H1 (cell line): ENCODE data around the gene WRAP73. TPM values are rescaled to one million over a fixed set of nuclear protein-coding genes. Genes with fewer than 3 reads are reported as not detected.

Source experiments
- CTCF ChIA-PET: fragments of 300-600 bp; sonication (Branson Sonifier 250); formaldehyde crosslinking; loops from one replicate; lab custom pipeline; 2021; ENCODE audit not compliant: partially characterized antibody; lab: Charles Lee
- POLR2A ChIA-PET: fragments of 300-600 bp; sonication (Branson Sonifier 250); formaldehyde crosslinking; loops from one replicate; lab custom pipeline; 2021; ENCODE audit warnings: inconsistent platforms; ENCODE audit not compliant: partially characterized antibody; lab: Charles Lee
- DNase-seq, 2 experiments: peaks; one replicate each; pipeline versions ENCODE4 v3.0.0 to v3.0.0-alpha.2; 2010 to 2022; ENCODE audit warnings: low spot score in 2 of 2, low read depth in 1 of 2, mixed read lengths in 1 of 2
- FAIRE-seq: peaks from 2 replicates; lab custom pipeline; 2011; peaks lifted over from hg19 to GRCh38; lab: Jason Lieb, UNC
- H2AFZ ChIP-seq: 2 replicates; pipeline ENCODE4 v1.8.1; 2012; ENCODE audit warnings: low read length, inconsistent platforms
- H2AK5ac ChIP-seq: 2 replicates; pipeline ENCODE4 v1.6.1; 2013; ENCODE audit warnings: low read depth, low read length
- H2BK120ac ChIP-seq: replicated peaks from 2 replicates; pipeline ENCODE3; 2013; ENCODE audit warnings: low read depth, low read length, inconsistent platforms
- H2BK12ac ChIP-seq: 2 replicates; pipeline ENCODE4 v1.6.1; 2013; ENCODE audit warnings: low read depth, low read length
- H2BK15ac ChIP-seq: 2 replicates; pipeline ENCODE4 v1.6.1; 2013; ENCODE audit warnings: low read length
- H2BK20ac ChIP-seq: 2 replicates; pipeline ENCODE4 v1.6.1; 2013; ENCODE audit warnings: low read length
- H2BK5ac ChIP-seq: 2 replicates; pipeline ENCODE4 v1.6.1; 2013; ENCODE audit warnings: low read depth, low read length
- H3K14ac ChIP-seq: 2 replicates; pipeline ENCODE4 v1.6.1; 2013; ENCODE audit warnings: inconsistent platforms; ENCODE audit not compliant: insufficient read length
- H3K18ac ChIP-seq: 2 replicates; pipeline ENCODE4 v1.6.1; 2013; ENCODE audit warnings: low read length; ENCODE audit errors: extremely low read depth
- H3K23ac ChIP-seq: 2 replicates; pipeline ENCODE4 v1.6.1; 2013; ENCODE audit warnings: inconsistent platforms; ENCODE audit not compliant: insufficient read length
- H3K23me2 ChIP-seq: 2 replicates; pipeline ENCODE4 v1.6.1; 2013; ENCODE audit warnings: low read depth, low read length
- H3K27ac ChIP-seq: 2 replicates; pipeline ENCODE4 v1.6.1; 2011; ENCODE audit warnings: low read depth, low read length, inconsistent platforms
- H3K27me3 ChIP-seq, 4 experiments: replicated peaks in 1 of 4; 1 replicate in 1 of 4; 2 replicates in 3 of 4; pipeline versions ENCODE4 v1.6.1 to v1.8.1; 2011 to 2013; ENCODE audit warnings: low read length in 3 of 4, mild to moderate bottlenecking in 3 of 4, inconsistent platforms in 2 of 4, mixed read lengths in 2 of 4, moderate library complexity in 1 of 4; ENCODE audit not compliant: control insufficient read depth in 3 of 4, insufficient read depth in 3 of 4; ENCODE audit errors: extremely low read depth in 1 of 4
- H3K36me3 ChIP-seq, 4 experiments: 2 replicates each; pipeline versions ENCODE4 v1.6.1 to v1.8.1; 2011 to 2013; ENCODE audit warnings: mild to moderate bottlenecking in 4 of 4, low read length in 3 of 4, moderate library complexity in 2 of 4, control low read depth in 1 of 4, inconsistent platforms in 1 of 4; ENCODE audit not compliant: insufficient read depth in 4 of 4, control insufficient read depth in 2 of 4
- H3K4ac ChIP-seq: replicated peaks from 2 replicates; pipeline ENCODE3; 2013; ENCODE audit warnings: low read length, low read depth, mixed read lengths, inconsistent platforms; ENCODE audit not compliant: insufficient read length
- H3K4me1 ChIP-seq, 4 experiments: replicated peaks in 1 of 4; 1 replicate in 1 of 4; 2 replicates in 3 of 4; pipeline versions ENCODE4 v1.6.1 to v1.8.1; 2011 to 2013; ENCODE audit warnings: low read length in 3 of 4, inconsistent platforms in 2 of 4, mixed read lengths in 1 of 4; ENCODE audit not compliant: insufficient read depth in 4 of 4, control insufficient read depth in 3 of 4
- H3K4me2 ChIP-seq, 2 experiments: 2 replicates each; pipeline versions ENCODE4 v1.6.1 to v1.8.1; 2011 to 2013; ENCODE audit warnings: low read depth in 2 of 2, low read length in 2 of 2, control low read depth in 1 of 2, inconsistent platforms in 1 of 2, mild to moderate bottlenecking in 1 of 2; ENCODE audit not compliant: insufficient read depth in 1 of 2
- H3K4me3 ChIP-seq, 4 experiments: fragments of 200-600, 300-600 bp in 1 of 4; sonication (generic), shearing (Covaris generic), sonication (Bioruptor Twin) in 1 of 4; 2 replicates each; pipeline versions ENCODE4 v1.5.1 to v1.8.1; 2011 to 2016; ENCODE audit warnings: low read length in 4 of 4, low read depth in 3 of 4, control low read depth in 2 of 4, inconsistent platforms in 2 of 4, mild to moderate bottlenecking in 2 of 4, mixed read lengths in 1 of 4, moderate library complexity in 1 of 4; ENCODE audit not compliant: insufficient read depth in 2 of 4; ENCODE audit errors: extremely low read depth in 1 of 4
- H3K56ac ChIP-seq: replicated peaks from 2 replicates; pipeline ENCODE3; 2013; ENCODE audit warnings: low read depth, mild to moderate bottlenecking, mixed read lengths, low read length, inconsistent platforms; ENCODE audit not compliant: insufficient read length
- H3K79me1 ChIP-seq: 2 replicates; pipeline ENCODE4 v1.6.1; 2013; ENCODE audit warnings: low read depth, low read length, control low read depth
- H3K79me2 ChIP-seq, 2 experiments: 2 replicates each; pipeline versions ENCODE4 v1.6.1 to v1.8.1; 2012 to 2013; ENCODE audit warnings: low read length in 2 of 2, mild to moderate bottlenecking in 2 of 2, inconsistent platforms in 1 of 2; ENCODE audit not compliant: insufficient read depth in 2 of 2, control insufficient read depth in 1 of 2
- H3K9ac ChIP-seq, 4 experiments: replicated peaks in 1 of 4; 1 replicate in 1 of 4; 2 replicates in 3 of 4; pipeline versions ENCODE4 v1.6.1 to v1.8.1; 2011 to 2013; ENCODE audit warnings: low read depth in 3 of 4, low read length in 3 of 4, control low read depth in 2 of 4, mild to moderate bottlenecking in 2 of 4, moderate library complexity in 2 of 4, inconsistent platforms in 1 of 4; ENCODE audit errors: extremely low read depth in 1 of 4
- H3K9me3 ChIP-seq, 2 experiments: 2 replicates each; pipeline versions ENCODE4 v1.6.1 to v1.8.1; 2012 to 2013; ENCODE audit warnings: mild to moderate bottlenecking in 2 of 2, moderate library complexity in 2 of 2, control low read depth in 1 of 2, inconsistent platforms in 1 of 2, low read depth in 1 of 2, low read length in 1 of 2, mixed read lengths in 1 of 2; ENCODE audit not compliant: insufficient read depth in 2 of 2
- H4K20me1 ChIP-seq, 2 experiments: replicated peaks in 1 of 2; 2 replicates each; pipeline versions ENCODE3 to v1.8.1; 2011 to 2013; ENCODE audit warnings: inconsistent platforms in 2 of 2, low read length in 2 of 2, mild to moderate bottlenecking in 1 of 2; ENCODE audit not compliant: insufficient read depth in 2 of 2, control insufficient read depth in 1 of 2
- H4K5ac ChIP-seq: 2 replicates; pipeline ENCODE4 v1.6.1; 2013; ENCODE audit warnings: low read length, low read depth, mixed read lengths, inconsistent platforms; ENCODE audit not compliant: insufficient read length
- H4K8ac ChIP-seq: 2 replicates; pipeline ENCODE4 v1.8.0; 2013; ENCODE audit warnings: mild to moderate bottlenecking, moderate library complexity, low read length, inconsistent platforms; ENCODE audit not compliant: insufficient read depth; ENCODE audit errors: extremely low read depth
- H4K91ac ChIP-seq: replicated peaks from 2 replicates; pipeline ENCODE3; 2013; ENCODE audit warnings: low read length, mixed read lengths, inconsistent platforms; ENCODE audit not compliant: insufficient read length
- EGR1 ChIP-seq: IDR thresholded peaks from 2 replicates; pipeline ENCODE4 v1.6.1; 2011; ENCODE audit warnings: low read depth, low read length, borderline replicate concordance
- GTF2F1 ChIP-seq: IDR thresholded peaks from 2 replicates; pipeline ENCODE4 v1.6.1; 2012; ENCODE audit warnings: low read depth, low read length, improper control_type of control experiment, borderline replicate concordance
- JUN ChIP-seq: IDR thresholded peaks from 2 replicates; pipeline ENCODE4 v1.6.1; 2011; ENCODE audit warnings: low read depth, mild to moderate bottlenecking, improper control_type of control experiment, low read length
- KDM5A ChIP-seq: fragments of 200-600 bp; IDR thresholded peaks from 2 replicates; pipeline ENCODE4 v1.7.1; 2012; ENCODE audit warnings: mild to moderate bottlenecking, low read length, inconsistent platforms, mixed read lengths
- POLR2A ChIP-seq, 2 experiments: IDR thresholded peaks; 1 replicate in 1 of 2; 2 replicates in 1 of 2; pipeline ENCODE4 v1.6.1; 2011; ENCODE audit warnings: low read depth in 2 of 2, low read length in 2 of 2, mild to moderate bottlenecking in 2 of 2; ENCODE audit errors: control extremely low read depth in 1 of 2
- POLR2AphosphoS5 ChIP-seq: IDR thresholded peaks from 2 replicates; pipeline ENCODE4 v1.6.1; 2011; ENCODE audit warnings: low read depth, low read length
- RFX5 ChIP-seq: IDR thresholded peaks from 2 replicates; pipeline ENCODE4 v1.6.1; 2011; ENCODE audit warnings: low read depth, low read length, improper control_type of control experiment, borderline replicate concordance
- RNF2 ChIP-seq: fragments of 200-900, 300-1000 bp; sonication (generic); IDR thresholded peaks from 2 replicates; pipeline ENCODE4 v1.7.1; 2016; ENCODE audit warnings: borderline replicate concordance, low read depth, mild to moderate bottlenecking, antibody characterized with exemption, low read length; ENCODE audit not compliant: poor library complexity, severe bottlenecking; ENCODE audit errors: missing control alignments
- SAP30 ChIP-seq: fragments of 300-600 bp; sonication (generic); IDR thresholded peaks from 2 replicates; pipeline ENCODE4 v1.7.1; 2012; ENCODE audit warnings: low read length, moderate library complexity, mild to moderate bottlenecking, inconsistent platforms; ENCODE audit not compliant: insufficient read depth, insufficient replicate concordance
- SIX5 ChIP-seq: IDR thresholded peaks from 2 replicates; pipeline ENCODE4 v1.6.1; 2011; ENCODE audit warnings: mild to moderate bottlenecking, low read depth, low read length
- SP1 ChIP-seq: IDR thresholded peaks from 2 replicates; pipeline ENCODE4 v1.6.1; 2011; ENCODE audit warnings: low read depth, low read length
- SP4 ChIP-seq: IDR thresholded peaks from 2 replicates; pipeline ENCODE4 v1.6.1; 2012; ENCODE audit warnings: low read length, inconsistent platforms
- TAF1 ChIP-seq: IDR thresholded peaks from 2 replicates; pipeline ENCODE4 v1.6.1; 2011; ENCODE audit warnings: mild to moderate bottlenecking, low read depth, low read length
- TEAD4 ChIP-seq: IDR thresholded peaks from 2 replicates; pipeline ENCODE4 v1.6.1; 2012; ENCODE audit warnings: low read depth, low read length, inconsistent platforms, mixed read lengths
- YY1 ChIP-seq: IDR thresholded peaks from 2 replicates; pipeline ENCODE4 v1.6.1; 2011; ENCODE audit warnings: low read depth, mild to moderate bottlenecking, low read length
- WGBS, 2 experiments: shearing (Covaris generic) in 1 of 2; methylation state at CpG; one replicate each; pipeline versions ENCODE4 v1.1.6 to v1.1.7; 2013 to 2015; ENCODE audit warnings: low lambda C conversion rate in 2 of 2, mixed read lengths in 2 of 2, inconsistent platforms in 1 of 2, low coverage in 1 of 2, missing lambda C conversion rate in 1 of 2; ENCODE audit not compliant: insufficient replicate concordance in 2 of 2, insufficient coverage in 1 of 2, insufficient read length in 1 of 2; ENCODE audit errors: extremely low coverage in 1 of 2, missing lambda C conversion rate in 1 of 2; 5-methylcytosine and 5-hydroxymethylcytosine counted together
- polyA plus RNA-seq, 7 experiments: library from polyadenylated mRNA; depleted of rRNA in 3 of 7; stranded (reverse) in 5 of 7; unstranded in 2 of 7; fragments of >200 nt in 5 of 7; fragments of 200-250 nt in 2 of 7; gene quantifications; 1 replicate in 5 of 7; 2 replicates in 1 of 7; 4 replicates in 1 of 7; pipeline versions ENCODE4 v1.2.1 to v1.2.3, GENCODE V29; 2011 to 2013; ENCODE audit warnings: missing spikeins in 2 of 7, mixed read lengths in 2 of 7
- total RNA-seq: library from RNA; stranded (reverse); fragmentation: NEBNext Ultra II Directional; extraction: Animal tissue kit (Norgen Biotek cat#: 25700); gene quantifications from 2 replicates; pipeline ENCODE4 v1.2.1, GENCODE V29; 2021

WRAP73 gene
- total and polyA plus RNA-seq, 2 of the 8 experiments (the other 6 are each of a cell fraction or from before 2014, with no cell fraction given): 30.3 to 50.7 TPM

GRCh38 chr1:3640121-3640837 lies 9.6 kb downstream of the WRAP73 start:
- no peak overlapping the region for H2AK5ac ChIP-seq

More at GRCh38 chr1:3640121-3640837, 9.6 kb downstream of the WRAP73 start:
- Histone ChIP-seq H3K27ac (no peak overlapping the region), H3K4me1 (no peaks in the 10 kb centered on the region), H4K8ac (no peak overlapping the region), H3K18ac (no peak overlapping the region), H2AFZ (no peak overlapping the region), H3K4me2 (no peak overlapping the region), H2BK12ac (no peak overlapping the region), H3K36me3 (peaks cover 2 to 15% (median 8%) of the 10 kb centered on the region in 4 experiments; a peak in 5 of 8 replicates), H3K79me2 (no peaks in the 10 kb centered on the region), H3K23me2 (no peaks in the 10 kb centered on the region), H2BK120ac (no peak overlapping the region), H2BK15ac (no peak overlapping the region), H3K9ac (no peak overlapping the region), H4K20me1 (peaks cover 0 to 7% of the 10 kb centered on the region in 2 experiments), H3K14ac (no peak overlapping the region), H3K9me3 (no peaks in the 10 kb centered on the region), H3K79me1 (peaks cover 5% of the 10 kb centered on the region), H2BK5ac (no peak overlapping the region), H3K27me3 (no peaks in the 10 kb centered on the region), H4K91ac (no peak overlapping the region), H3K4me3 (no peak overlapping the region), H3K56ac (no peak overlapping the region), H3K4ac (no peak overlapping the region), H3K23ac (no peak overlapping the region), H2BK20ac (no peak overlapping the region), H4K5ac (no peak overlapping the region)
- FAIRE-seq: no peak
- TF ChIP-seq RFX5 (no peak), TAF1 (no peak), KDM5A (no peak), SIX5 (no peak), GTF2F1 (no peak), SP4 (no peak), RNF2 (no peak), EGR1 (no peak), SP1 (no peak), YY1 (no peak), POLR2A (IDR thresholded peaks at IDR 0.05; ENCODE audit: control extremely low read depth in 1 of 2, low read depth in 2 of 2, low read length in 2 of 2) (no peak), SAP30 (no peak), POLR2AphosphoS5 (no peak), JUN (no peak), TEAD4 (no peak)
- ChIA-PET POLR2A (no interaction called here), CTCF (interaction anchor here (0.9 to 1.4 kb wide), 5 partner anchors 9 to 398 kb away, joined by 3 to 6 read pairs (median 4); partner anchors contain the start of gene WRAP73)
- no peak for DNase-seq
- 93% methylated on average over 16 of the region's 36 CpGs; no CpG with 5 or more reads in 1 of the 2 experiments for WGBS, 2 experiments
